Kasumi-1 (cell line): Measurements from ENCODE around the gene FANCC.

Experiments used
- DNase-seq, 2 experiments: peaks; one replicate each; lab custom pipeline; 2025; lab: John Stamatoyannopoulos, UW

Gene FANCC

DNA sequence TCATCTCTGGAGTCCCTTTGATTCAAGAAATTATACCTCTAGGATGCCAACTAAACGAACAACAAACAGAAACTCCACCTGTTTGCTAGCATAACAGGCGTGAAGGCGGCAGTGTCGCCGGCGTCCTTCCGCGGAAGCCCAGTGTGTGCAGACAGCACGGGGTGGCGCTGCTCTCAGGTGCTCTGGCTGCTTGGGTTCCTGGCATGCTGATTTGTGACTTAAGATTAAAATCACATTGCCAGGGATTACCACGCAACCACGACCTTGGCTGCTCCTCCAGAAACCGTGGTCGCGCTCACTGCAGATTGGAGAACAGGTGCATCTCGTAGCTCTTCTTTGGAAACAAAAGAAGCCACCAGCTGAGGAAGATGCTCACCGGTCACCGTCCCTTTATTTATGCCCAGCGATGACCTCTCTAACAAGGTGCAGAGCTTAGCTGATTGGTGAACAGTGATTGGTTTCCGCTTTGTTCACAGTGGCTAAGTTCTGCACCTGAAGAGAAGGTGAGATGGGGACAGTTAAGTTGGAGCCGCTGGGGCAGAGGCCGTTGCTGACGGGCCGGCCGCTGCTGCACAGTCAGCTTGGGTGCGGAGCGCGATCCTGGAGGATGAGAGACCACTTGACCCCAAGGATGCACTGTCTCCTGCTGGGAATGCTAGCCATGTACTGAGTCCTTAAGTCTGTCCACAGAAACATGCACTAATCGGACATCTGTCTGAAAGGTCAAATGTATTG lies 232.3 kb downstream of the FANCC start:
- DNase-seq: no peak

DNA sequence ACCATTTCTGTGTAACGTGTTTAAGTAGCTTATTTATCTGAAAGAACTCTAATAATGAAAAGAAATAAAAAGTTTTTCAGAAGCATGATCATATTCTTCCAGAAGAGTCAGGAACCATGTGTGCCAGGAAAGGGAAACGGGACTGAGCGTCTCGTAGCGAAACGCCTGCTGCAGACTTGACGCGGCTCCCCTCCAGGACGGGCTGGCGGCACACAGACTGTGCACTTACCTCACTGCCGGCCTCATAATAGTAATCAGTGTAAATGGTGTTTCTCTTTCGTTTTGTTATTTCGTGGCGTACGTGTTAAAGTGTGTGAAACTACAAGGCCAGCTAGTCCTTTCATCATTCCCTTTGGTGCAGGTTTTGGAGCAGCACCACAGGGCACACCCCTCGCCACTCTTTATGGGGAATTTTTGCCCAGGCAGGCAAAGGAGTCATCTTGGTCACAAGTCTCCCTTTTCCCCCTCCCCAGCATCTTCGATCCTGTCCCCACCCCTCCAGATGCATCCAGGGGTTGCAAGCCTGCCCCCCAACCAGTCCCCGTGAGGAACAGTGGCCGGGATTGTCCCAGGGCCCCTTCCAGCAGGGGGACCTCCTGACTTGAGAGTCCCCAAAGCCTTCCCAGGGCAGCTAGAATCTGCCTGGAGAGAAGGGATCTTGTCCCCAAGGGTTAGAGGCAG lies 233.1 kb downstream of the FANCC start:
- DNase-seq: no peak

DNA sequence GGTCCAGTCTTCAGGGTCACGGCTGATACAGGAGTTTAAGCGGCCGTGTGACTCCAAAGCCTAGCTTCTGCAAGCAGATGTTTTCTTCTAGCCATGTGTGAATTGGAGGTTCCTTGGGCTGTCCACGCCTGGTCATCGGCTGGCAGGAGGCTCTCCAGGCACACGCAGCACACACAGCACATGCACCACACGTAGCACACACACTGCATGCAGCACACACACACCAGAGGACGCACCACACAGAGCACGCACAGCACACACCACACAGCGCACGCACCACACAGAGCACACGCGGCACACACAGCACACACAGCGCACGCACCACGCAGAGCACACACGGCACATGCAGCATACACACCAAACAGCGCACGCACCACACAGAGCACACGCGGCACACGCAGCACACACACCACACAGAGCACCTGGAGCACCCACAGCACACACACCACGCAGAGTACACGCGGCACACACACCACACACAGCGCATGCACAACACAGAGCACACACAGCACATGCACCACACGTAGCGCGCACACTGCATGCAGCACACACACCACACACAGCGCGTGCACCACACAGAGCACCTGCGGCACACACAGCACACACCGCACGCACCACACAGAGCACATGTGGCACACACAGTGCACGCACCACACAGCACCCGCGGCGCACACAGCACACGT lies 234.3 kb downstream of the FANCC start:
- no peak for DNase-seq

DNA sequence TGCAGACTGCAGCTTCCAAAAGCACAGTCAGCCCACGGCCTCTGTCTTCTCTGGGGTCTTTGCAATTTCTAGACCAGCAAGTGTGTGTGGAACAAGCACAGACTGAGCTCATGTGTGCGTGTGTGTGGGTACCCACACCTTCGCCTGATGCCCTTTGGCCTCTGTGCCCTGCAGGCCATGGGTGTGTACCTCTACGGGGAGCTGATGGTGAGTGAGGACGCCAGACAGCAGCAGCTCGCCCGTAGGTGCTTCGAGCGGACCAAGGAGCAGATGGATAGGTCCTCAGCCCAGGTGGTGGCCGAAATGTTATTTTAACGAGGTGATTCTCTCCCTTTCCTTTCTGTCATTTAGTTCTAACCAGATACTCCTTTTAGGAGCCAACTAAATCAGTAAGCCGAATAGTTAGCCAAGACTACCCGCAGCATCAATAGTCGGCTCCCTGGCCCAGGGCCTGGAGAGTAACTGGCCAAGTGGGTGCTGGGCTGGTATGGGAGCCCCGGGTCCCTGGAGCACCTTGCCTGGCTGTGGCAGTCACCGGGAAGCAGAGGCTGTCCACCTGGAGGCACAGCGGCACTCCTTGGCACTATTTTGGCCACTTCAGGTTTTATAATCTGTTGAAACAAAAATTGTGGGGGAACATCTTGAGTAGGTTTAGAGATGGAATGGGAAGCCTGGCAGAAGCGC lies 235.0 kb downstream of the FANCC start:
- no peak for DNase-seq

DNA sequence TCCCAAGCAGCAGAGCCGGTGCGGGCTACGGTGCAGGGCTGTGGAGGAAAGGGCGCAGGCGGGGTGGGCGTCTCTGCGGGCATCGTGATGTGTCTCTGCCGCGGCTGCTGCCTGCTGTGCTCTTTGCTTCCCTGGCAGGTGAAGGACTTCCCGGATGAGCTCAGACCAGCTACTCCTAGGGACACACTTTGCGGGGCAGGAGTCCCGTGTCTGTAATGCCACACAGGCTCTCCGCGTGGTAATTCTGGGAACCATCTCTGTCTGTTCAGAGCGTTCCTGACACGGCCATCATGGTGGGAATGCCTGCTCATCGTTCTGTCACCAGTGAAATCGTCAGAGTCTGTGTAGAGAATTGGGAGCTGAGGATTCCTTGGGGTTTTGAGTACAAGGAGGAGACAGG lies 235.5 kb downstream of the FANCC start:
- no peak for DNase-seq

DNA sequence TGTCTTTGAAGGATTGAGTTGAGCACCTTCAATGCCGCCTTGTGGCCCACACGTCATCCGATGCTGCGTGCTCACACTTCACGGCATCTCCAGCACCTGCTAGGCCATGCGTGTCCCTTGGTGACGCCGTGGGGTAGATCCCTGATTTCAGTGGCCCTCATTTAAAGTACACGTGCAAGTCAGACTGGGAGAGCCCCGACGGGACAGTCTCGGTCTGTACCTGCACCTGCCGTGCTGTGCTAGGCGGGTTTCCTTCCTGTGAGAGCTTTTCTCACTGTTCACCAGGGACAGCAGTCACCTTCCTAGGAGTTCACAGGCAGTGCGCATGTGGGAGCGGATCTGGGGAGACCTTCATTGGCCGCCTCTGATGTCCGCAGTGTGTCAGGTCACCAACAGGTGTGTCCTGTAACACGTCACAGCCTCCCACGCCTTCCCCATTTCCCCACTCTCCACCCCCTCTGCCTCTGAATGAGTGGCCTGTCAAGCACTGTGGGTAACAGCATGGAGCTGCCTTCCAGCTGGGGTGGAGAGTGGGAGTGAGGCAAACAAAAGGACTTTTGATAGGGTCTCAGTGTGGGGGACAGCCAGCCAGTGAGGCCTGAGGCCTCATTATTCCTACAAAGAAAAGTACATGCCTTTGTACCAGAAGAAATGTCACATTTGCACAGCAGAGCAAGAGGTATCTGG lies 236.4 kb downstream of the FANCC start:
- no peak for DNase-seq

DNA sequence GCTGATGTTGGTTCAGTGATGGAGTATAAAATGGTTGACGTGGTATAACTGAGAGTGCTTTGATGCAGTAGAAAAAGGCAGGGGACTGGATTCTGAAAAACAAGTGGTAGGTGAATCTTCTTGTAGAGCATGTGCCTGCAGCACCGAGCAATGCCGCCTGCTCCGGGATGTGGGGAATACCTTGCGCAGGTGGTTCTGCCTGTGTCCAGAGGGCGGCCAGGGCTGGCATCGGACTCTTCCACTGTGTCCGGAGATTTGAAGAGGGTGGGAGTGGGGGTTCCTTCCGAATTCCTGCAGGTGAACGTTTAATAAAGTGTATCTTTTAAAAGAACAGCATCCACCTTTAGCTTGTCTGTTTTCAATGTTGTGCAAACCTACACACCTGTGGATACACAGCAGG lies 238.0 kb downstream of the FANCC start:
- no peak for DNase-seq

DNA sequence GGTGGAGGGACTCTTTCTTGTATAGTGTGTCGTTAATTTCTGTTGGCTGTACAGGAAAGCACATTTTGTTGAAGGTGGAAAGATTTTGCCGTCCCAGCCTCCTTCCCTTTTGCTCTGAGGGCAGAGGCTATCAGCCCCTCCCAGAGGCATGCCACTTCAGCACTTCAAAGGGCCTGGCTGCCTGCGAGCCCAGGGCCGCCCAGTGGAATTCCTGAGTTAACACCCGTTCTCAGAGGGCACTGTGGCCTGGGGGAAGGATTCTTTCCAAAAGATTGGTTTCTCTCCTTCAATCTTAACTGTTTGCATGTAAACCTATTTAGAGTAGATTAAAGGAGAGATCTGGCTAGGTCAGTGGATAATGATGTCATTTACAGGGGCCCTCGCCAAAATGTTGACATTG lies 238.6 kb downstream of the FANCC start:
- DNase-seq: no peak

DNA sequence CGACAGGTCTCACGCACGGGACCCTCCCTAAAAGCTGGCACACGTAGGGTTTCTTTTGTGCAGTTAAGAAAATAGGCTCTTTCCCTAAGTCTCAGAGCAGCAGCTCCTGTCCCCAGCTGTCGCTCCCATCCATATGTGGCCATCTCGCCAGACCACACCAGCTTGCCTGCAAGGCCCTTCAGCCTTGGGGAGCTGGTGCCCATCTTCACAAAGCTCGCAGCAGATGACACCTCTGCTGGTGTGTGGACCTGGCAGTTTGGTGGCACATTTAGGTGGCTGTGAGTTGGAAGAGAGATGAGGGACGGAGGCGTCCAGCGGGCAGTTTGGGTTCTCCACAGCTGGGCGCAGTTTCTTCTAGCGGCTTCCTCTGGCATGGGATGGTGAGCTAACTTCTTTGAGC lies 239.0 kb downstream of the FANCC start:
- no peak for DNase-seq

DNA sequence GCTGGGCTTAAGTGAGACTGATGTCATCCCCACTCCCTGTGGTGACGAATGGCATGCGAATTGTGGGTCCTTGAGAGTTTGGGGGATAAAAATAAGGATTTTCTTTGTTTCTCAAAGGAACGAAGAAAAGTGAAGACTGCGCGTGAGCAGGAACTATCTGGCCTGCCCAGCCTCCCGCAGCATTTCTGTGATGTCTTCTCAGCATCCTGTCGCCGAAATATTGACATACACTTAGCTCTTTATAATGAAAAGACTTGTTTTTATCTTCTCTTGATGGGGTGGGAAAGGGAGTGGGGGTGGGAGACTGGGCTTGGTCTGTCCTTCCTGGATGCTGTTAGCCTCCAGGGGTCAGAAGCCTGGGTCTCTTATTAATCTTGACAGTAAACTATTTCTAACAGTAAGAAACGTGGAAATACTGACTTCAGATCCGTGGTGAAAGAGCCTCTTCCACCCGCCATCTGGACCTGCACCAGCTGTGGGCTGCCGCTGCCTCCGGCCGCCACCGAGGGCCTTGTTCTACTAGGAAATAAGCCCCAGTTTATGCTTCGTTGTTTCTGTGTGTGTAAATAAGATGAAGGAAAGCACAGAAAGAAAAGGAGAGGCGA lies 239.6 kb downstream of the FANCC start:
- no peak for DNase-seq

DNA sequence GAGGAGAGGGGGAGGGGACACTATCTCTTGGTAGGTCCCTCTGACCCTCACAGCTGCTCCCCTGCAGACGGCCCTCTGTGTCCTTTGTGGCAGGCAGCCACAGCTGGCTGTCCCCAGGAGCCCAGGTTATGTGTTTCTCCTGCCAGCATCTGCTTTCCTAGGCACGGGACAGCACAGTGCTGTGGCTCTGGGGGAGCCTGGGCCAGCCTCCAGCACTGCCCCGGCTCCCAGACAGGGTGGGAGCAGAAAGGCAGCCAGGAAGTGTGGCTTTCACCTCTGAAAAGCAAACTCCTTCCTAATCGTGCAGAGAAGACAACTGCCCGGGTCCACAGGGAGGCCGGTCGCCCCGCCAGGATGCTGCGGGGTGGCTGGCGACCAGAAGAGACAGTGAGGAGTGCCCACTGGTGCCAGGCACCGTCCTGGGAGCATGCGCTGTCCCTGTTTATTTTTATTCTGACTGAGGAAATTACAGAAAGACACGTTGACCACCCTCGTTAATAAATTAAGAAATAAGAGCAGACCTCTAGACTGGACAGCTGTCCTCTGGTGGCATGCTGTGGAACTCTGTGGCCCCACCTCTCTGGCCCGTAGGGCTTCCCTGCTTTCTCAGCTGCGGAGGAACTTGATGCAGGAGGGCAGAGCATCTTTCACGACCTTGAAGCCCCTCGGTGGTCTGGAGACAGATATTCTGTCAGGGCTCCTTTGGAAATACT lies 240.3 kb downstream of the FANCC start:
- no peak for DNase-seq

DNA sequence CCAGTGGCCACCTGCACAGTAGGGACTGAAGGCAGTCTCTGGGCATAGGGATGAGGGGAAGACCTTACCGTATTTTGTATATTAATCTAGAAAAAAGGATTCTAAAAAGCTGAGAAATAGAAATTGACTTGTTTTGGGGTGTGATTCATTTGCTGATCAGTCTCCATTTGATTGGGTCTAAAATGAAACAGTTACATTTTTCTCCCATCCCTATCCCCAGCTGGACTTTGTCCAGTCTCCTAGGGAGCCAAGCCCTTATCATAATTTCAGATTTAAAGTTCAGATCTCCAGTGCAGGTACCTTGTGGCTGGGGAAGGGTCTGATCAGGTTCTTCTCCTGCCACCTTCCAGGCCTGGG lies 240.8 kb downstream of the FANCC start:
- no peak for DNase-seq

DNA sequence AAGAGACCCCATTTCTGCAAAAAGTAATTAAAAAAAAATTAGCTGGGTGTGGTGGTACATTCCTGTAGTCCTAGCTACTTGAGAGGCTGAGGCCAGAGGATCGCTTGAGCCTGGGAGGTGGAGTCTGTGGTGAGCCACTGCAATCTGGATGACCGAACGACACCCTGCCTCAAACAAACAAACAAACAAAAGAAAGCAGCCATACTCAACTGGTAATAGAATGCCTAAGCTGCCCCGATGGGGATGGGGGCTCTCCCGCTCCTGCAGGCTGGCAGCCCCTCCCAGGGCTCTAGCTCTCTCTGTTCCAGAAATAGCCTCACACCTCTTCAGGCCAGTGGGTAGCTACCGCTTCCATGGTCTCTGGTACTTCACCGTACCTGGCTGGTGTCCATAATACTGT lies 241.8 kb downstream of the FANCC start:
- no peak for DNase-seq

DNA sequence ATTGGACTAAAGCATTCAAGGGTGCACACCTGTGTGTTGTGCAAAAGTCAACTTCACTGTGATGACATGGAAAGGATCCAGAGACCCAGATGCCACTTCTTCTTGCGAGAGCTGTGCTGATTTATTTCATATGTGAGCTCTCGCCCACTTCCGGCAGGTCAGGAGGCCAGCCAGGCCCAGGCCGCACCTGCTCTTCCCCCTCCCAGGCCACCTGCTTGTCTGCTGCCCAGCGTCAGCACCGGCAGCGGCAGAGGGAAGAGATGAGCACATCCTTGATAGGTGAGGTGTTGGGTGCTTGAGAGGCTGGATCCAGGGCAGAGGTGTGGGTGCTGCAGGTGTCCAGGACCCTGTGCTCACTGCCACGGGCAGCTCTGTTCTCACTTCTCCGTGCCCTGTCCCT lies 242.9 kb downstream of the FANCC start:
- no peak for DNase-seq

DNA sequence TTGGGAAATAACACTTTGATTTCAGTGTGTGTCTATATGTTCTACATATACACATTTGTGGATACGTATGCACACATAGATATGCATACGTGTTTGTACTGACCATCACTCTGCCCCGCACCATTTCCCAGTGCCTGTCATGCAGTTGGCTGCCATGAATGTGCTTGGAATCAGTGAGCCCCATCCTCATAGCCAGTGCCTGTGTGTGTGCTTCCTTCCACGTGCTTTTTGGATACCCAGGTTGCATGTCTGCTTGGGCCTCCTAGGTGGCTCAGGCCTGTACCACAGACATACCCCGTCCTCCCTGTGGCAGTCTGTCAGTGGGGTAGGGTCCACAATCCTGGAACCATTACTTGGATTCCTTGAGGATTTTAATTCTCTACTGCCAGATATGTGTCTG lies 243.6 kb downstream of the FANCC start:
- DNase-seq: no peak

DNA sequence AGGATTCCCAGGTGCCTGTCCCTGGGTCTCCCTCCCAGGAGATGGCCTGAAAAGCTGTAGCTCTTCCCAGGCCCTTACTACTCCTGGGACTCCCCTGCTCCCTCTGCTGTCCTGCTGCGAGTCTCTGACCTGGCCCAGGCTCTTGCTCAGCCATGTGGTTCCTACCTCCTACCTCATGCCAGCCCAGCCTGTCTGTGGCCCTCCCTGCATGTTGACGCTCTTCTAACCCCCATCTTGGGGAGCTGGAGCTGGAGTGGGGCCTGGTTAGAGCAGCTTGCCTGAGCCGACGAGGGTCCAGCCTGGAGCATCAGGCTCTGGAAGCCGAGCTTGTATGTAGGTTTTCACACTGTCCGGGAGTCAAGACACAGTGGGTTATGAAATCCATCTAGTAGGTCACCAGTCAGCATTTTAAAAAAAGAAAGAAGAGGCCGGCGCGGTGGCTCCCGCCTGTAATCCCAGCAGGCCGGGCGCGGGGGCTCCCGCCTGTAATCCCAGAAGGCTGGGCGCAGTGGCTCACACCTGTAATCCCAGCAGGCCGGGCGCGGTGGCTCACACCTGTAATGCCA lies 244.4 kb downstream of the FANCC start:
- DNase-seq: no peak

DNA sequence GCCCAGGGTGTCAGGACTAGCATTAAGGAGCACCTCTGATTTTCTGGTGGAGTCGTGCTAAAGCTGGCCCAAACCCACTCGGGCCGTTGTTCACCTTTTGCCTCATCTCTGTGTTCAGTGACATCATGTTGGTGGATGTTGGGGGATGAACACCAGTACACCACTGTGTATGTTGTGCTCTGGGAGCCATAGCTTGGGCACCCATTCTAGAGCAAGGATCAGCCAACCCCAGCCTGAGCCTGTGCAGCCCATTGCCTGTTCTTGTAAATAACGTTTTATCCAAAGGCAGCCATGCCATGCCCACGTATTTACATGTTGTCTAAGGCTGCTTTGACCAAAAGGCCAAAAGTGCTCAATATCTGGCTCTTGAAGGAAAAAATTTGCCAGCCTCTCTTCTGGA lies 245.6 kb downstream of the FANCC start:
- no peak for DNase-seq

DNA sequence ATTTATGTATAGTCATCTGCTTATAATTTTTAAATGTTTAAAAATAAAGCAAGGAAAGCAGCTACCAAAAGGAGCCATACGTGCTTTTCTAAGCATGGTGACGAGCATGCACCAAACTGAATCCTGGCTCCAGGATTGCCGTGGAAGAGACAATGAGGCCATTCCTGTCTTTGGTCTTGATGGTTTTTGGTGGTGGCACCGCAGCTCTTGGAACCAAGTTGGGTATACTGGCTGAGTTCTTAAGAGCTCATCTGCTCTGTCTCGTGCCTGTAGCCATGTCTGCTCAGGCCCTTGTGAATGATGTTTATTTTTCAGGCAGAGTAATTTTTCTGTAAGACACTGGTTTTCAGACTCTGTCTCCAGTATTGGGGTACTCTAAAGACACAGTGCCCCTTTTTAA lies 246.1 kb downstream of the FANCC start:
- DNase-seq: no peak

DNA sequence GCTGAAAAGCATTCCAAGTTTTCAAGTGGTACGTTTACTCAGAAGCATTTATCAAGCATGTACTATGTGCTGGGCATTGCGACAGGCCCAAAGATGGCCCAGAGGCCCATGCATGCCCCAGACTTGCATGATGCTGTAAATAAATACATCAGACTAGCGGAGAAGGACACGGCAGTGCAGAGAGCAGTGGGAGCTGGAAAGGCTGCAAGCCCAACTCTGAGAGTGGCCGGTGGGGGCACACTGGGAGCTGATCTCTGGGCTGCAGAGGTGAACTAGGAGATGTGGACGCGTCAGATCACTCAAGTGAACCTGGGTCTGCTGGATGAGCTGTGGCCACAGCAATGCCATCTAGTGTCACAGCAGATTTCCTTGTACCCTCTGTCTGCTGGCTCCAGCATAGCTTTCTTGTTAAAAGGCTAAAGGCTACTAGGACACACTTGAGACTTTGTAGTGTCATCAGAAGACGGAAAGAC lies 246.9 kb downstream of the FANCC start:
- DNase-seq: no peak

DNA sequence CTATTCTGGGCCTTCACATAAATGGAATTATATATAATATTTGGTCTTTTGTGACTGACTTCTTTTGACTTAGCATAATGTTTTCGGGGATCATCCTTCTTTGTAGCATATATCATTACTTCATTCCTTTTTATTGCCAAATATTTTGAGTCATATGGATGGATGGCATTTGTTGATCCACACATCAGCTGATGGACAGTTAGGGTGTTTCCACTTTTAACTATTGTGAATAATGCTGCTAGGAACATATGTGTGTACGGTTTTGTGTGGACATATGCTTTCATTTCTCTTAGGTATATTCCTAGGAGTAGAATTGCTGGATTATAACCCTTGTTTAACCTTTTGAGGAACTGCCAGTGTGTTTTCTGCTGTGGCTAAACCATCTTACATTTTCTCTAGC lies 249.6 kb downstream of the FANCC start:
- DNase-seq: no peak

DNA sequence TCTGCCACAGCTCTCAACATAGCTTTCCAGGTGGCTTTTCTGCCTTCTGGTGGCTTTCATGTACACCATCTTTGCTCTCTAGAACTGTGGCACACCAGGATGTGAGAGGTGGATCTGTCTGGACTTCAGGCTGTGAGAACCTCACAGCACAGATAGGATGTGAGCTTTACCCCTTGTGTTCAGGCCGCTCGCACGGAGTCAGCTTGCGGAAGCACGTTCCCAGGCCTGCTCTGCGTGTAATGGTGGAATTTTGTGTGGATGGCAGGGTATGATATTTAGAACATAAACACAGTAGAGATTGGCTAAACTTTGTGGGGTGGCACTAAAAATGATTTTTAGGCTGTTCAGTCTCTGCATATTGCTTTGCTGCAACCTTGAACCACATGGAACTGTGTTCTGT lies 250.5 kb downstream of the FANCC start:
- no peak for DNase-seq
